ENCODE data around the gene FGF14.
A peak's percentile ranks its signal among the peaks of the same experiment; 100 is the strongest.
"Not testable (repeated sequence)": the region's sequence is repeated elsewhere in the genome, so short reads cannot be mapped to it uniquely, and the experiment has no call there.

FGF14 gene

DNA sequence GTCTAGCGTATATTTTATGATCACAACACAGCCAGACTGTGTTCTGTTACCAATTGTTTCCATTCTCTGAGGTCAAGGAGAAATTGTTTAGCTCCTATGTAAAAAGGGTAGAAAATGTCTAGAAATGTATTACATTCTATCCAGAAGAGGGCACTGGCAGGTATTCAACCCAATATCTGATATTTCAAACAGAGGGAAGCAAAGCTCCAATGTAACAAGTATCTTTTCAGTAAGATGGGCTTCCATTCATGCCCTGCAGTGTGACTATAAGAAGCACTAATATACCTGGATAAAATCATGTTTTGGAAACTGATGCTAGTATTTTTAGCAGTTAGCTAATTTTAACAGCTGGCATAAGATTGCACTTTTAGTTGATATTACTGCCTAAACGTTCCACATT is 312.7 kb downstream of the FGF14 start:
- H3K27ac ChIP-seq: no peak overlapping the region
- DNase-seq (ENCODE audit: low read depth, low spot score): no peak

DNA sequence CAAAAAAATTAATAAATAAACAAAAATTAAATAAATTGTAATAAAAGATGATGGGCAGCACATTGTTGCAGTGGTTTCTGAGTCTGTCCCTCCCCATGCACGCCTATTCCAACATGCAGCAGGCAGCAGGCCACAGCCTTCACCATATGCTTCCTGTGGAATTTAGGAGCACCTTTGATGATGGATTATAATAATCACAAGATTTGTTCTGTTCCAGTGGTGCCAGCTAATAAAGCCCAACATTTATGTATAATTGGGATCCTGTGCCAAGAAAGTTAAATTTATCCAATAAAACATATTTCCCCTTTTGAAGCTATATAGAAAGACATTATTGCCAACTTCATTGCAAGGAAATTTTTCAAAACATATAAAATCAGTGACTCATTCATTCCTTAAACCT is 328.6 kb downstream of the FGF14 start:
- H3K27ac ChIP-seq: no peak overlapping the region
- DNase-seq (ENCODE audit: low read depth, low spot score): no peak

DNA sequence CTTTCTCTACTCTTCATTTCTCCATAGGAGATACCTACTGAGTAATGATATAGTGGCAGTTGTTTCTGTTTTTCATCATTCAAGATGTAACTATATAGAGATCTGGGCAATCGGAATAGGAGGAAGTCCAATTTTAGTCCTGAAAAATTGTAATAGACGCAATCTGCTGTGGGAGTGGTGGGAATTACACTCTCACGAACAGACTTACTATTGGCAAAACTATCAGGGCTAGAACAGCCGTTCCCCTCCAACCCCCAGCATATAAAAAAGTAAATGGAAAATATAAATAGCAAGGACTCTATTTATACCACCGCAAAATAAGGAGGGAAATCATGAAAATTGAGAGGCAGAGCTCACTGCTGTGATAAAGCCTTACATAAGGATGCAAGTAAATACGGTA is 330.1 kb downstream of the FGF14 start:
- DNase-seq (ENCODE audit: low read depth, low spot score): no peak

DNA sequence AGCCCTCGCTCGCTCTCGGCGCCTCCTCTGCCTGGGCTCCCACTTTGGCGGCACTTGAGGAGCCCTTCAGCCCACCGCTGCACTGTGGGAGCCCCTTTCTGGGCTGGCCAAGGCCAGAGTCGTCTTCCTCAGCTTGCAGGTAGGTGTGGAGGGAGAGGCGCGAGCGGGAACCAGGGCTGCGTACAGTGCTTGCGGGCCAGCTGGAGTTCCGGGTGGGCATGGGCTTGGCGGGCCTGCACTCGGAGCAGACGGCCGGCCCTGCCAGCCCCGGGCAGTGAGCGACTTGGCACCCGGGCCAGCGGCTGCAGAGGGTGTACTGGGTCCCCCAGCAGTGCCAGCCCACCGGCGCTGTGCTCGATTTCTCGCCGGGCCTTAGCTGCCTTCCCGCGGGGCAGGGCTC is 333.5 kb downstream of the FGF14 start:
- not testable (repeated sequence) for H3K27ac ChIP-seq; DNase-seq (ENCODE audit: low read depth, low spot score)

More for the DNA sequence above, 330.1 kb downstream of the FGF14 start:
- H3K27ac ChIP-seq: no peak overlapping the region

DNA sequence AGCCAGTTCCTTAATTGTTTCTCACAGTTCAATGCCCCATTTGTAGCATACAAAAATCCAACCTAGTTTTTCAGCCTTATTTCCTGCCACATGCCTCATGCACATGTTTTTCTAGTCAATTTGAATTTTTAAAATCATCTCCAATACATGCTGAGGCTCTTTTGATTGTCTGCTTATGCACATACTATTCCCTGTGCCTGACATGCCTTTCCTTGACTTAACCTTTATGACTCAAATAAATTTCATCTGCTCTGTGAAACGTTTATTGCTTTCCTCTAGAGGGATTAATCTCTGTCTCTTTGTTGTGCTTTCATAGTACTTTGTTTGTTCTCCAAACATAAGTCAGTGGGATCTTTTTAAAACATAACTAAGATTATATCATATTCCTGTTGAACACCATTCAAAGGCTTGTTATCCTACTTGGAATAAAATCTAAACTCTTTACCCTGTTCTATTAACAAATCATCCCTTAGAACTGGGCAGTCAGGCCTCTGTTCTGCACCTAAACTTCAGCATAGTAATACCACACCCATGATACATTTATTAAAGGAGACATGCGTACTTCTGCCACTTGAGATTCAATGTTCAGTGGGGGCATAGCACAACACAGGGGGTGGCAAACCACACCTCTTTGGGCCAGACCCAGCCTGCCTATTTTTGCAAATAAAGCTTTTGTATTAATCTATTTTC is 346.6 kb downstream of the FGF14 start:
- no peak overlapping the region for H3K27ac ChIP-seq
- DNase-seq (ENCODE audit: low read depth, low spot score): no peak

DNA sequence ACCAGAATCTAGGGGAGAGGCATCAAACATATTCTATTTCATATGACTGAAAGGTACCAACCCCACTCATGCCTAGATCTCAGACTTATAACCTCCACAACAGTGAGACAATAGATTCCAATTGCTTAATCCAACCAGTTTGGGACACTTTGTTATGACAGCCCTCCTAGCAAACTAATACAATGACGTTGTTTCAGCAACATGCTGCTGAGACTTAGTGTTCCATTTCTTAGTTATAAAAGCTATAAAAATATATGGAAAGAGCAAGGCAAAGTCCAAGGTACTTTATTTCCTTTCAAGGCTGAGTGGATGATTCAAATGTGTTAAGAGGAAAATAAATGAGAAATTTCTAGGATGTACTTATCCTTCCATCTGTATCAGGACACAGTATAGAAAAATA is 352.0 kb downstream of the FGF14 start:
- H3K27ac ChIP-seq: no peak overlapping the region

DNA sequence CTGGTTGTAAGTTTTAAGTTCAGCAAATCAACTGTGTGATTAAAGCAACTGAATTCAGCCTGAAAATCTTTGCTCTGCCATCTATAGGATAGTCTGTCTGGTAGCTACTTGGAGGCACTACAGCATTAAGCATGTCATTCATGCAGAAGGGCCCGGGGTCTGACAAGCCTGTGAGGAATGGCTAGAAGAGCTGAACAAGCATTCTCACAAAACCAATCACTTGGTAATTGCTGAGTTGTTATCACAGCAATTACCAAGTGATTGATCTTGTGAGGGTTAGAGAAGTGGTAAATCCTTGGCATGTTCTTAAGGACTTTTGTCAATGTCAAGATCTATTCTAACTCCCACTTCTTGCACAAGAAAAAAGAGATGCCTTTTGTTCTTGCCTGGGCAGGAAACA is 356.1 kb downstream of the FGF14 start:
- no peak for DNase-seq (ENCODE audit: low read depth, low spot score)
- H3K27ac ChIP-seq: no peak overlapping the region

More for the DNA sequence above, 352.0 kb downstream of the FGF14 start:
- no peak for DNase-seq (ENCODE audit: low read depth, low spot score)

DNA sequence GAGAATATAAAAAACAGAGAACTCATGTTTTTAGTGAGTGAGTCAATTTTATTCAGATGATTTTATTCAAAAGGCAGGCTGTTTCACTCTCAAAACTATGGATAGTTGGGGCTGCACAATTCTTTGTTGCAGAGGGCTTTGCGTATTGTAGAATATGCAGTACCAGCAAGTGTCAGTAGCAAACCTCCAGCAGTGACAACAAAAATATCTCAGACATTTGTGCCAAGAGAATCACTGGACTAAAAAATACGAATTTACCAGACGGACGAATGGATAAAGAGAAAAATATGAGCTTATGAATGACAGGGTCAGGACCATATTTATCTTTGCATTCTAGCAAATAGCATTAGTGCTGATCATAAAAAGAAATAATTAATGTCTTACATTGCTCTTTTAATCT is 359.1 kb downstream of the FGF14 start:
- DNase-seq (ENCODE audit: low read depth, low spot score): no peak
- H3K27ac ChIP-seq: no peak overlapping the region

DNA sequence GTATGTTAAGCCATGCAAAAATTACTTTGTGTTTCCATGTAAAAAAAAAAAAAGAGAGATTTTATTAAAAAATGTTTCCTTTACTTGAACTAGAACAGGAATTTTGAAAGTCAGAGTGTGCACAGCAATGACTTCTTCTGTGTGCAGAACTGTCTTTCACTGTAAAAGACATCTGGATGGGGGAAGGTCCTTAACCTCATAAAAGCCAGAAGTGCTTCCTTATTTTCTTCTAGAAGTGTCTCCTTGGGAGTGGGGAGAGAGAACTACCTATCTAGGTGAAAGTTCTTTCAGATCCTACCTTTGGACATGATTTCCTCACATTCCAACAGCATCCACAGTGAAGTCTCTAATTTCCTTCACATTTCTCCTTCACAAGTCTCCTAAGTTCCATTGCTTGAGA is 360.3 kb downstream of the FGF14 start:
- no peak overlapping the region for H3K27ac ChIP-seq
- DNase-seq (ENCODE audit: low read depth, low spot score): no peak

DNA sequence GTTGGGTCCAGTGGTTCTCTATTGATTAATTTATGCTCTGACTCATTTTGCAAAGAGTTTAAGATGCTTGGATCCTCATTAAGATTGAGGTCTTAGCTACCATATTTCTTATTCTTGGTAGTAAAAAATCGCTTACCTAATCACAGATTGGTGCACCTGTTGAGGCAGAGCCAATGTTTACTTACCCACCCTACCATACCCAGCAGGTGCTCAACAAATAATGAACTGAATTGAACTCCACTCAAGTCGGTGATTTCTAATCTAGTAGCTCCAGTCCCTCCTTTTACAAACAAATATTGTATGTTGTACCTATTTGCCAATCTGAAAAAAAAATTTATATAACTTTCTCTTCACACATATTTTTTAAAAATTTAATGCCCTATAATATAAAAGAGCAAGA is 361.0 kb downstream of the FGF14 start:
- no peak for DNase-seq (ENCODE audit: low read depth, low spot score)
- no peak overlapping the region for H3K27ac ChIP-seq

DNA sequence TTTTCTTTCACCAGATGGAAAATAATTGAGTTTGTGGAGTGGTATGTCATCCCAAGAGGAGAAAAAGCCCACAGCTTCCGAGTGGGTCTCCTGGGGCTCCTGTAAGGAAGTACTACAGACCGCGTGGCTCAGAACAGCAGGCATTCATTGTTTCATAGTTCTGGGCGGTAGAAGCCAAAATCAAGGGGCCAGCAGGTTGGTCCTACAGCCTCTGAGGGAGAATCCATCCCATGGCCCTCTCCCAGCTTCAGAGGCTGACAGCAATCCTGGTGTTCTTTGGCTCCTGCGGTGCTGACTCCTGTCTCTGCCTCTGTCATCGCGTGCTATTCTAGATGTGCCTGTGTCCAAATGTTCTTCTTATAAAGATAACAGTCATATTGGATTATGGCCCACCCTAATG is 362.6 kb downstream of the FGF14 start:
- no peak for DNase-seq (ENCODE audit: low read depth, low spot score)
- no peak overlapping the region for H3K27ac ChIP-seq

DNA sequence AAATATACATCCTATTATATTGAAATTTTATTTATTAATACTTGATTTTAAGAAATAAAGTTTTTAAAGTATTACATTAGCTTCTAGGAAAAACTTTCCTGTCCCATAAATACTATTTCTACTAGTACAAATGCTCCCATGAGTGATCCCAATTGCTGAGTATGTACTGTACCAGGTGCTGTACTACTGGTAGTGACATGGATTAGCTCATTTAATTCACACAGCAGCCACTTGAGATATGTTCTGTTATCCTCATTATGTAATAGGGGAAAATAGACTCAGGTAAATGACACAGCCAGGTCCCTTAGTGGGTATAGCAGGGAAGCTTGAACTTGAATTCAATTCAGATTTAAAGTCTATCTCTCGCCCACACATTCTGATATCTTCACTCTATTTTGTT is 363.1 kb downstream of the FGF14 start:
- no peak overlapping the region for H3K27ac ChIP-seq
- DNase-seq (ENCODE audit: low read depth, low spot score): no peak

DNA sequence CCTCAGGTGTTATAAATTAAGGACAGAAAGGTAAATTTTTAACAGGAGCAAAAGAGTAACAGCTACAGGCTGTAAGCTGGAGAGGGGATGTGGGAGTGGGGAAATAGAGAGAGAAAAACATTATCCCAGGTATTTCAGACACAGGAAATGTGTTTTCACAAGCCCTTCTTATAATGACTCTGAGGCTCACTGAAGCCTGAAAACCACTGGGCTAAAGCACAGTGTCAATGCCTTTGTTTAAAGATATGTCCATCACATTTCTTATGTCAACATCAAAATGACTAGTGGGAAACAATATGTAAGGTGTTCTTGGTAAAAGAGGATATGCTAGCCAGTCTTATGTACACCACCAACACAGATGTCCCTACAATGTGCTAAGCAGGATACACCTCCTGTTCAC is 365.9 kb downstream of the FGF14 start:
- no peak for DNase-seq (ENCODE audit: low read depth, low spot score)
- H3K27ac ChIP-seq: no peak overlapping the region

DNA sequence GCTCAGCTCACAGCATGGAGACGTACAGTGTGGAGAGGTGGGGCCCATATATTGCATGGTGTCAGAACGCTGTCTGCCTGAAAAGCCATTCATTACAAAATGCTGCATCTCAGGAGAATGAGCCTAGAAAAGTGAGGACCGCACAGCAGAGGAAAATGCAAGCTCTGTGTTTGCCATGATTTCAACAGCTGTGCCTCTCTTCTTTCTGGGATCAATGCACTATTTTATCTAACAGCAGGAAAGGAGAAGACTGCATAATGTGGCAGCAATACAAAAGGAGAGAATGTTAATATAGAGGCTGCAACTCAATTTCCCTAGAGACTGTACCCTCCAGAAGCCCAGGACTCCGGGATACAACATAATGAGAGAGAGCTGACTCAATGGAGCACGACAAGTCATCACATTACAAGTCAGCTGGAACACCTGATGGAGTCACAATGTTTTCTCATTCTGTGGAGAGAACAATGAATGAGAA is 368.0 kb downstream of the FGF14 start:
- DNase-seq (ENCODE audit: low read depth, low spot score): no peak
- no peak overlapping the region for H3K27ac ChIP-seq

DNA sequence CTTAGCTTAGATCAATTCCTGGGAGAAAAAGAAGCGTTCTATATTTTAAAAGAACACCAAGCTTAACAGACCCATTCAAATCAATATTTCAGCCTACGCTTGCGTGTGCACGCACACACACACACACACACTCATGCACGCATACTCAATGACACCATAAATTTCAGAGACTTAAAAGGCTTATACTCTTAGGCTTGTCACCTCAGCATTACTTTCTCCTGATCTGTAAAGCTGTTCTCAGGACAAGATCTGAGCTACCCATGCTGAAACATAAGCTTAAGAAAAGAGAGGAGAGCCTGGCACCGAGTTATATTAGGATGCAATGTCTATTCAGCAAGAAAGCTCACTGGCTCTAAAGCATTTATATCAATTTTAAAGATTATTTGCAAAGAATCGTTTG is 368.5 kb downstream of the FGF14 start:
- no peak for DNase-seq (ENCODE audit: low read depth, low spot score)
- H3K27ac ChIP-seq: no peak overlapping the region

DNA sequence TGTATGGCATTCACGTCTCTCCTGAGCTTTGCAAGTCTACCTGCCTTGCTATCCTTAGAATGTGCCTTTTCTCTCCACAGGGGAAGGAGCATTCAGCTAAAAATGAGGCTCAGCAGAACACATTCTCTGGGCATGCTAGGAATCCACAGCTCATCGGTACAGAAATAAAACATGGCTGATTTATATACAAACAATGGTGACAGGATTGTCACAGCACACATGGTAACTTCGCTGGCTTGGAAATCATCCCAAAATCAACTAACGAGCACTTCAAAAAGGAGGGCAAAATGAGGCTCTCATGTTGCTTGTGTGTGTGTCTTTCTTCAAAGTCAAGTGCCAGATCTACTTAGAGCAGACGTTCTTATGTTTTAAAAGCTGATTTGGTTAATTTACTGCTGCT is 373.0 kb downstream of the FGF14 start:
- H3K27ac ChIP-seq: no peak overlapping the region
- no peak for DNase-seq (ENCODE audit: low read depth, low spot score)

DNA sequence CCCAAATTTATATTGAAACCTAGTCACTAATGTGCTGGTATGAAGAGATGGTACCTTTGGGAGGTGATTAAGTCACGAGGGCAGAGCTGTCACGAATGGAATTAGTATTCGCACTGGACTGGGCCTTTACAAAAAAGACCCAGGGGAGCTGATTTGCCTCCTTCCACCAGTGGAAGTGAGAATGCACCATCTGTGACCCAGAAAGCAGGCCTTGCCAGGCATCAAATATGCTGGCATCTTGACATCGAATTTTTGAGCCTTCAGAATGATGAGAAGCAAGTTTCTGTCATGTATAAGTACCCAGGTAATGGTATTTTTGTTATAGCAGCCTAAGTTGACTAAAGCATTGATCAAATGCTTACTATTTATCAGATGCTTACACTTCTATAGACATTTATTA is 373.6 kb downstream of the FGF14 start:
- DNase-seq (ENCODE audit: low read depth, low spot score): no peak
- no peak overlapping the region for H3K27ac ChIP-seq

DNA sequence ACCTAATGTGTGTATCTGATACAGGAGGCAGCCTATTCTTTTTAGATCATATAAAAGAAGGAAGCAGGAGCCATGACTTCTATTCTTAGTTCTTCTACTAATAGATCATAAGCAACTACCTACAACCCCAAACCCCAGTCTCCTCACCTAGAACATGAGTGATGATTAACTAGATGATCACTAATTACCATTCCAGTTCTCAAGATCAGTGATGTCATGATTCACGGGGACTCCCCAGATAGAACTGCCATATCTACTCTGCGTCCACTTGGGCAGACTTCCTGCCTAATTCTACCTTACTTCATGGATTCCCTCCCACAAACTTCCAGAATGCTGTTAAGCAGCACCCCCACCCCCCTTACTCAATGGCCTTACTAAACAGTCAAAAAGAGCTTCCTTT is 380.1 kb downstream of the FGF14 start:
- no peak overlapping the region for H3K27ac ChIP-seq
- DNase-seq (ENCODE audit: low read depth, low spot score): no peak

DNA sequence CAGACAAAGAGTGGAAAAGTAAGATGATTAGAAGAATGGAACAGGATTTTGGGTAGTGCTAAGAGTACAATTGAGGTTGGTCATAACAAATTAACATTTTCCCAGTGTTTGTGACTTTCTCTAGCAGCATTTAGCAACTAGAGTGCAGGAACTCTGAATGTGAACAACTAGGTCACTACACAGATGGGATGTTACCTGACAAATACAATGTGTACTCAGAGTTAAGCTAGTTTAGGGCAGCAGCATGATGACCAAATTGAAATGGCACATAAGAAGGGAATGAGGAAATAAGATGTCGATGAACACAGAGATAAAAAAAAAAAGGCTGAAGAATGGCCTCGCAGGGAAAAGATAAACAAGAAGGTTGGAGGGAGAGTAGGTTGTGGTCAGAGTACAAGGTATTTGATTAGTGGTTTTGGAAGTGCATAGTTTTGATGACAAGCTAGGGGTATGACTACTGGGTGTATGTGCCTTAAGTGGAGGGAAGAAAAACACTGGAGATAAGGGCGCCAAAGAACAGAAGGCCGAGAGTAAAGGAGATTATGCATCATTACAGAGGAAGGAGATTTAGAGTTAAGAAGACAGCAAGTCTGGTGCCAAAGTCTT is 381.1 kb downstream of the FGF14 start:
- peak overlapping the region; percentile 24 for H3K27ac ChIP-seq
- peak; percentile 57 for DNase-seq (ENCODE audit: low read depth, low spot score)

DNA sequence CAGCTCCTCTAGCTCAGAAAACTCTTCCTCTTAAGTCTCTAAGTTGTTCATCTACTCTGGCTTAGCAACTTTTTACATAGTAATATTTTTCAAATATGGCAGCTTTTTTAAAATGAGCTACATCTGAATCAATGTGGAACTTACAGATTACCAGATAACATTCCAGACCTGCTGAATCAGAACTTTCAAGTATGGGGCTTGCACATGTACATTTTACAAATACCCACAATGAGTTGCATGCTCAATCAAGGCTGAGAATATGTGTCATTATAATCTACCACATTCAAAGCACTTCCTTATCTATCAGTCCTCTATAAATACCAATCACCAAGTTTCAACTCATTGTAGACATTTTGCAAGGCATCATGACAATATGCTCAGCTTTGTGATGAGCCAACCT is 383.1 kb downstream of the FGF14 start:
- DNase-seq (ENCODE audit: low read depth, low spot score): peak; percentile 20
- peak overlapping the region; percentile 31 for H3K27ac ChIP-seq

DNA sequence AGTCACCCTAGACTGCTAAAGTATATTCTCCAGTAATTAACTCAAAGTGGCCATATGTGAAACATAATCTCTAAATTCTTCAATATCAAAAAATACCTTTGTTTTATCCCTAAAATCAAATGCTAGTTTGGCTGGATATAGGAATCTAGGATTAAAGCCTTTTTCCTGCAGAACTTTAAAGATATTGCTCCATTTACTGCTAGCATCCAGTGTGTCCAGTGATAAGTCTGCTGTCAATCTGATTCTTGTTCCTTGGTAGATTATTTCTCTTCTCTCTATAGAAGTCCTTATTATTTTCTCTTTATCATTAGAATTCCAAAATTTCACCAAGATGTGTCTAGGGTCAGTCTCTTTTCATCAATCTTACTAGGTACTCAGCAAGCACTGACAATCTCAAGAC is 384.6 kb downstream of the FGF14 start:
- no peak for DNase-seq (ENCODE audit: low read depth, low spot score)
- H3K27ac ChIP-seq: no peak overlapping the region
